Measurements from ENCODE around the gene LRRC28. TPM values are rescaled to one million over a fixed set of nuclear protein-coding genes. Genes with fewer than 3 reads are reported as not detected.

LRRC28 gene
- total and polyA plus RNA-seq, 2 of the 4 experiments (the other 2 are of a cell fraction), result 12.7 to 21.1 TPM

- no TSS peak for BruUV-seq (replicated peaks)
- H3K4me2 ChIP-seq (ENCODE audit: low read depth, low read length), result no peak overlapping the region
- TF ChIP-seq SMC3 (IDR thresholded peaks at IDR 0.05; ENCODE audit: low read depth, low read length) (no peak), POLR2A (IDR thresholded peaks at IDR 0.05; ENCODE audit: low read depth, low read length) (no peak), RAD21 (IDR thresholded peaks at IDR 0.05; ENCODE audit: low read length) (no peak), FOS (IDR thresholded peaks at IDR 0.05; ENCODE audit: low read depth, low read length) (no peak), BHLHE40 (IDR thresholded peaks at IDR 0.05; ENCODE audit: low read depth, low read length) (no peak), NFE2L2 (IDR thresholded peaks at IDR 0.05; ENCODE audit: low read depth, low read length) (no peak), ELK1 (IDR thresholded peaks at IDR 0.05; ENCODE audit: borderline replicate concordance, low read depth, low read length) (no peak), CTCF (conservative IDR thresholded peaks at IDR 0.05; ENCODE audit: low read depth, low read length) (no peak), RFX5 (IDR thresholded peaks at IDR 0.05; ENCODE audit: low read depth, low read length) (no peak), MAZ (IDR thresholded peaks at IDR 0.05; ENCODE audit: borderline replicate concordance, low read depth, low read length) (no peak), USF2 (IDR thresholded peaks at IDR 0.05; ENCODE audit: low read depth, low read length) (no peak), CHD1 (IDR thresholded peaks at IDR 0.05; ENCODE audit: low read depth, low read length) (no peak)
- dilution Hi-C loops (cut with HindIII; ENCODE audit: low sequenced_read_pairs, unreplicated experiment), result no loop called here
- intact Hi-C loops (cut with micrococcal nuclease), result no loop called here
- H3K4me3 ChIP-seq (ENCODE audit: insufficient read depth, low read depth, low read length), result no peak overlapping the region
- peaks cover 1% of the 10 kb centered on the region; the same call in 1 of the 2 replicates for H3K4me1 ChIP-seq (ENCODE audit: control insufficient read depth, insufficient read depth, low read length)
- H2BK5ac ChIP-seq (ENCODE audit: low read depth, low read length, poor library complexity, severe bottlenecking), result no peak overlapping the region
- H3K23ac ChIP-seq (ENCODE audit: low read depth, low read length), result no peak overlapping the region
- H3K14ac ChIP-seq (replicated peaks; ENCODE audit: low read depth, low read length), result no peak overlapping the region
- no peaks in the 10 kb centered on the region for H4K20me1 ChIP-seq (ENCODE audit: insufficient read depth, low read length)
- peak overlapping the region; percentile 9; the same call in 1 of the 2 replicates for H2BK20ac ChIP-seq (ENCODE audit: low read depth, low read length)
- in situ Hi-C loops (cut with MboI; ENCODE audit: low sequenced_read_pairs), result no loop called here
- 0 out of 2 replicates have a peak overlapping the region, but pooled peaks have one; percentile 48 for H3K4ac ChIP-seq (ENCODE audit: low read depth, low read length)
- no peak overlapping the region for H2AK5ac ChIP-seq (ENCODE audit: low read depth, low read length)
- H4K5ac ChIP-seq (ENCODE audit: low read depth, low read length), result no peak overlapping the region
- H3K79me1 ChIP-seq (ENCODE audit: low read depth in 1 of 2, low read length in 2 of 2), result 0 out of 4 replicates have a peak, but pooled peaks cover 0 to 4% of the 10 kb centered on the region in 2 experiments
- no peak overlapping the region for H3K9ac ChIP-seq (ENCODE audit: low read depth, low read length)
- no peak overlapping the region for H3K27ac ChIP-seq (ENCODE audit: insufficient read depth, low read length)
- DNase-seq (no peak), ATAC-seq (ENCODE audit: low read depth) (no peak; the same call in 1 of the 2 replicates)
- no peak overlapping the region for H3K56ac ChIP-seq (ENCODE audit: extremely low read depth, insufficient read depth, low read length)
- H4K91ac ChIP-seq (ENCODE audit: insufficient read depth, low read depth, low read length), result no peak overlapping the region
- no peaks in the 10 kb centered on the region for H3K27me3 ChIP-seq (ENCODE audit: control insufficient read depth, insufficient read depth, low read length)
- H2AK9ac ChIP-seq (replicated peaks; ENCODE audit: low read depth, low read length, poor library complexity), result no peak overlapping the region
- no peak overlapping the region for H2AFZ ChIP-seq (replicated peaks; ENCODE audit: low read length, poor library complexity)
- 0 out of 2 replicates have a peak, but pooled peaks cover 1% of the 10 kb centered on the region for H3K36me3 ChIP-seq (ENCODE audit: control insufficient read depth, insufficient read depth, low read length)
- no CpG with 5 or more reads among the region's 2 CpGs for WGBS, 2 experiments (ENCODE audit: extremely low coverage in 2 of 2, insufficient read length in 1 of 2)
- no peak overlapping the region for H2BK120ac ChIP-seq (ENCODE audit: low read depth, low read length)
- H2BK15ac ChIP-seq (ENCODE audit: low read depth, low read length), result no peak overlapping the region
- peaks cover 2% of the 10 kb centered on the region for H3K9me1 ChIP-seq (ENCODE audit: insufficient read depth, low read length)
- no peaks in the 10 kb centered on the region for H3K9me3 ChIP-seq (ENCODE audit: control insufficient read depth, insufficient read depth, low read length)
- ChIA-PET CTCF (interaction anchor here (1.2 kb wide), 1 partner anchor 9 kb away, joined by 3 read pairs; no protein-coding TSS in a partner anchor), POLR2A (ENCODE audit: unreplicated experiment) (no interaction called here)
- H3K18ac ChIP-seq (ENCODE audit: low read depth, low read length), result no peak overlapping the region
- no peak overlapping the region for H4K8ac ChIP-seq (ENCODE audit: low read depth in 2 of 2, low read length in 2 of 2)
Measured at GRCh38 chr15:99331381-99331780, 80.1 kb downstream of the LRRC28 start.
